Fibroblast of skin of back (primary cell): Measurements from ENCODE around the gene RPP38.

Source experiments
- DNase-seq: peaks from one replicate; pipeline ENCODE4 v3.0.0-alpha.2; 2013

The RPP38 gene

GRCh38 chr10:15112657-15113056 is 15.5 kb downstream of the RPP38 start:
- no peak for DNase-seq

- DNase-seq, result peak; percentile 23
Observed at GRCh38 chr10:15113766-15114165, 16.6 kb downstream of the RPP38 start.

- no peak for DNase-seq
Observed at GRCh38 chr10:15116225-15116624, 19.1 kb downstream of the RPP38 start.

- DNase-seq, result no peak
Observed at GRCh38 chr10:15118615-15119014, 21.5 kb downstream of the RPP38 start.

GRCh38 chr10:15120523-15120922 is 23.4 kb downstream of the RPP38 start:
- no peak for DNase-seq

- DNase-seq, result peak; percentile 36
Observed at GRCh38 chr10:15121707-15122106, 24.6 kb downstream of the RPP38 start.

GRCh38 chr10:15122477-15123030 is 25.4 kb downstream of the RPP38 start:
- DNase-seq, result no peak

GRCh38 chr10:15123749-15124184 is 26.6 kb downstream of the RPP38 start:
- DNase-seq, result peak; percentile 37

GRCh38 chr10:15124190-15124589 is 27.0 kb downstream of the RPP38 start:
- no peak for DNase-seq

- DNase-seq, result no peak
Observed at GRCh38 chr10:15124908-15125307, 27.8 kb downstream of the RPP38 start.

GRCh38 chr10:15131330-15131729 is 34.2 kb downstream of the RPP38 start:
- DNase-seq, result no peak

GRCh38 chr10:15136129-15137035 is 39.2 kb downstream of the RPP38 start:
- DNase-seq, result no peak

GRCh38 chr10:15137036-15137359 is 39.8 kb downstream of the RPP38 start:
- DNase-seq, result no peak

- DNase-seq, result no peak
Observed at GRCh38 chr10:15137636-15138035, 40.5 kb downstream of the RPP38 start.

- DNase-seq, result no peak
Observed at GRCh38 chr10:15140698-15141097, 43.5 kb downstream of the RPP38 start.

GRCh38 chr10:15141136-15142054 is 44.2 kb downstream of the RPP38 start:
- peak; percentile 40 for DNase-seq

- peak; percentile 76 for DNase-seq
Observed at GRCh38 chr10:15144788-15145187, 47.6 kb downstream of the RPP38 start.

GRCh38 chr10:15146366-15146765 is 49.2 kb downstream of the RPP38 start:
- DNase-seq, result no peak

GRCh38 chr10:15147594-15148392 is 50.6 kb downstream of the RPP38 start:
- no peak for DNase-seq

GRCh38 chr10:15149042-15149771 is 52.1 kb downstream of the RPP38 start:
- no peak for DNase-seq

GRCh38 chr10:15150563-15150962 is 53.4 kb downstream of the RPP38 start:
- DNase-seq, result no peak

- DNase-seq, result no peak
Observed at GRCh38 chr10:15152556-15152955, 55.4 kb downstream of the RPP38 start.
